ENCODE data around the gene SPECC1.
"Not testable (repeated sequence)": the region's sequence is repeated elsewhere in the genome, so short reads cannot be mapped to it uniquely, and the experiment has no call there.

SPECC1 gene

DNA sequence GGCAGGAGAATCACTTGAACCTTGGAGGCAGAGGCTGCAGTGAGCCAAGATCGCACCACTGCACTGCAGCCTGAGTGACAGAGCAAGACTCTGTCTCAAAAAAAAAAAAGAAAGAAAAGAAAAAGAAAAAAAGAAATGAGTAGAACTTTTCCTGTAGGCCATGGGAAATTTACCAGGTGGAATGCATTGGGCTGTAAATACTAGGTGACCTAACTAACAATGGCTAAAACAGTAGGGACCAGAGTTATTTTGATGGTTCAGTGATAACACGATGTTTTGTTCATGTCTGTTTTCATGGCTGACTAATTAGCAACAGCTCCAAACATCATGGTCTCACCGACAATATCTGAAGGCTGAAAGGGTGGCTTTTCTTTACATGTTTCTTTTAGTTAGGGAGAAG, 318.6 kb downstream of the SPECC1 start:
- not testable (repeated sequence) for DNase-seq

DNA sequence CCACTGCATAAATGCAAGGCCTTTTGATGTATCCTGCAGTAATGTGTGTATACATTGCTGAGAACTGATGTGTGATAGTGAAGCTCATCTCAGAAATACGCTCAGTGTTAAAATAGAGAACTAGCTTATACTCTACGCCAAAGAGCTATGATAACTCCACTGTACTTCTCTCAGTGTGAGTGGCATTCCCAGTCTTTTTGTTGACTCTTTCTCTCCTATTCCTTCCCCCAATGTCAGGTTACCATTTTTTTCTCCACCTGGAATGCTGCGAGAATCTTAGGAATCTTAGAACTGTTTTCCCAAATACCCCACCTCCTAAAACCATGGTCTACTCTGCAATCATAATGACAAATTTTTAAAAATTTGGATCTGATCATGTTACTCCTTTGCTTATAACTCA, 342.2 kb downstream of the SPECC1 start:
- DNase-seq: not testable (repeated sequence)

DNA sequence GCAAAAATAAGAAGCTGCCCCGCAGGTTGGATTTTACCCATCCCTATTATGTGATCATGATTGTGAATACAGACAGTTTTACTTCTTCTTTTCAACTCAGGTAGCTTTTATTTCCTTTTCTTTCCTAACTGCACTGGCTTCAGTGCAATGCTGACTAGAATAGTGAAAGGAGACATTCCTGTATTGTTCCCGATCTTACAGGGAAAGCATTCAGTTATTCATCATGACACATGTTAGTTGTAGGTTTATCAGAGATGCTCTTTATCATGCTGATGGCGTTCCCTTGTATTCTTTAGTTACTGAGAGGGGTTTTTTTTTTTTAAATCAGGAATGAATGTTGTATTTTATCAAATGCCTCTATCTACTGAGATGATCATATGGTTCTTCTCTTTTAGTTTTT, 343.4 kb downstream of the SPECC1 start:
- not testable (repeated sequence) for DNase-seq

DNA sequence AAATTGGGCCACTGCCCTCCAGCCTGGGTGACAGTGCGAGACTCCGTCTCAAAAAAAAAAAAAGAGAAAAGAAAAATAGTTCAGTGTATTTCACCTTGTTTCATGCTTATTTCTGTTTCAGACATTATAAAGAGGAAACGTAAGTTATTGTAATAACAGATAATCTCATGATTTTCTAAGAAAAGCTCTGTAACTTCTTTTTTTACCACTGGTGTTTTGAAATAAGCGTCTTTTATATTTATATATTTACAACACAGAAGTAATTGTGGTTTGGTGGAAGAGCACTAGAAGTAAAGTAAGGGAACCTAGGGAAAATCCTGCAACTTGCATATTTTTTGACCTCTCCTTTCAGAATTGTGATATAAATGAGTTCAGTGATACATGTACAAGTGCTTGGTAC, 354.7 kb downstream of the SPECC1 start:
- DNase-seq: peak; percentile 41 to 48
